NCI-H748 (cell line): Measurements from ENCODE around the gene LMX1B.

ENCODE experiments used
- DNase-seq: peaks from one replicate; lab custom pipeline; 2025; ENCODE audit not compliant: unreplicated experiment; lab: John Stamatoyannopoulos, UW

The LMX1B gene

DNA sequence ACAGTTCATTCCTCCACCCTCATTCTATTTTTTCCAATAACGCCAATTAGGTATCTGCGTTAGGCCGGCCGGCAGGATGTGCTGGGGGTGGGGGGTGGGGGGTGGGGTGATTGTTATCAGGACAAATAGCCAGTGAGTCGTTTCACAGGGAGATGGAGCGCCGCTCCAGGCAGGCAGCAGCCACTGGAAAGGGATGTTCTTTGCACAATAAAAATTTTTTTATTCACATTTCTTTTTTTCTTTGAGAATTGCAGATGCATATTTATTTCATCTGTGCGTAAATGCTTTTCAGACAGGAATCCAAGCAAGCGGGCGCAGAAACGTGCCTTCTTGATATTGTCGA, 4.1 kb downstream of the LMX1B start:
- no peak for DNase-seq

DNA sequence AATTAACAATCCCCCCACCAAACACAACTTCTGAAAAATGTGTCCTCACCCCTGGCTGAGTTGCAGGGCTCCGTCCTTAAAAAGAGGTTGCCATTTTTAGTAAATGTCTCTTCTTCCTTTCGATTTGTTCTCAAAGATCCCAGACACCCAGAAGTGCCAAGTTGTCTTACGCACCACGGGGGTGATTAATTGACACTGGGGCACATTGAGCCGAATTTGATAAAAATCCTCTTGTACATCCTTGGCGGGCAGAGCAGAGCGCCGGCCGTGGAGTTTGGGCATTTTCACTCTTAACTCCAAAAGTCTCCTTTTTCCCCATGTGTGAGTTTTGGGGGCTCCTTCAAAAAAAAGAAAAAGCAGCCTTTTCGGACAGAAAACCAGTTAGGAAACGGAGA, 4.5 kb downstream of the LMX1B start:
- DNase-seq = no peak

DNA sequence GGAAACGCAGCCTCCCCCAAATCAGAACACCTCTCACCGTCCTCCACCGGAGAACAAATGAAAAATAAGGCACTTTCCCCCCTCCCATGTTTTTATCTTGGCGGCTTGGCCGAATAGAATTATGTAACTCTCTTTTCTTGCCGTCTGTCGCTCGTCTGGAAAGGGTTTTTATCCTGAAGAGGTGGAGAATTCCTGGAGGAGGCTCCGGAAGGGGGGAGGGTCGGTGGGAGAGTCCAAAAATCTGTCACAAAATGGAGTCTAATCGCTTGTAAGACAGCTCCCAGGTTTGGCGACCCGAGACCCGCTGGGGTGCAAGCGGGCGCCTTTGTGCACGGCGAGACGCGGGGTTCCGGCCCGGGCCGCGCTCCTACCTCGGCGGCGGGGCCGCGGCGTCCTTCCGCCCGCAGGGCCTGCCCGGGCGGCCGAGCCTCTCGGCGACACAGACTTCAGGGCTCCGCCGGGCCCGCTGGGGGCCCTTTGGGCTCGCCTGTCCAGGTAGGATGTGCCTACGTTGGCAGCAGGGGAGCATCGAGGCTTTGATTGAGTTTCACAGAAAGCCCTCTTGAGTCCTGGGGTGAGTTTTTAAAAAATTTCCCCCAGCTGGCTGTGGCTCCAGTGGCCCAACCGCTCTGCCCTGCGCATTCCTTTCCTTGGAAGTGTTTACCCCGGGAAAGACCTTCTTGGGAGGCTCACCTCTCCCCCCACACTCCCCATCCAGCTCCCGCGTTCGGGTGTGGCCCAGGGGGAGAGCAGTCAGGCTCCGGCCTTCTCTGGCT, 5.0 kb downstream of the LMX1B start:
- DNase-seq = no peak

GRCh38 chr9:126619361-126620135, 5.8 kb downstream of the LMX1B start:
- DNase-seq = no peak

- no peak for DNase-seq
Measured at GRCh38 chr9:126620478-126620877, 6.8 kb downstream of the LMX1B start.

DNA sequence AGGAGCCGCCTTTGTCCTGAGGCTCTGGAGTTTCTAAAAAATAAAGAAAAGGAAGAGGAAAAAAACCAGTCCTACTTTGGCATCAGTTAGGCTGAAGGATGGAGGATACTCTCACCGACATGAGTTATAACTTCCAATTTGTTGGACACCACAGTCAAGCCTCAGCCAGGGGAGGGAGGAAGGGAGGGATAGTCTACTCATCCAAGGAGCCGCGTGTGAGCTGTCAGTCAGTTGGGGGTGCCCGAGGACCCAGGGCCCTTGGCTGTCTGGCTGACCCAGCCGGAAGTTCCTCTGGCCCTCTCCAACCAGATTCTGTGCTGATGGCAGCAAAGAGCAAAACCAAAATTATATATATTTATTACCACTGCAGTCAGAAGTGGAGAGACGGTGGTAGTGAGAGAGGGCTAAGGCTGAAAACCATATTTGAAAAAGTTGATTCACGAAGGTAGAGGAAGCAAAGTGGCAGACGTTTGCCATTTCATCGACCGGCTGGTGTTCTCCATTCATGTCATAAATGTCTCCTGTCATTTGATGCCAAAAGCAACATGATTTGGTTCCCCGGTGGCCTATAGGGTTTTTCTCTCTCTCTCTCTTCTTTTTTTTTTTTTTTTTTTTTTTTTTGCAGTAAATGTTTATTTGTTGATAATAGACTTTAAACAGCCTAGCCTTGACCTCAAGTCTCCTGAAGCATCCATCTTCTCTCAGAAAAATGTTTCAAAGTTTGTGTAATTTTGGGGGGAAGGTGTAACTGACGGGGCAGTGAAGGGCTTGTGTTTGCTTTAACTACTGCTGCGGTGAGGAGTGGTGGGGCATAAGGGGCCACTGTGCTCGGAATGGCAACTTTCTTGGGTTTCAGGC, 7.6 kb downstream of the LMX1B start:
- DNase-seq = no peak

DNA sequence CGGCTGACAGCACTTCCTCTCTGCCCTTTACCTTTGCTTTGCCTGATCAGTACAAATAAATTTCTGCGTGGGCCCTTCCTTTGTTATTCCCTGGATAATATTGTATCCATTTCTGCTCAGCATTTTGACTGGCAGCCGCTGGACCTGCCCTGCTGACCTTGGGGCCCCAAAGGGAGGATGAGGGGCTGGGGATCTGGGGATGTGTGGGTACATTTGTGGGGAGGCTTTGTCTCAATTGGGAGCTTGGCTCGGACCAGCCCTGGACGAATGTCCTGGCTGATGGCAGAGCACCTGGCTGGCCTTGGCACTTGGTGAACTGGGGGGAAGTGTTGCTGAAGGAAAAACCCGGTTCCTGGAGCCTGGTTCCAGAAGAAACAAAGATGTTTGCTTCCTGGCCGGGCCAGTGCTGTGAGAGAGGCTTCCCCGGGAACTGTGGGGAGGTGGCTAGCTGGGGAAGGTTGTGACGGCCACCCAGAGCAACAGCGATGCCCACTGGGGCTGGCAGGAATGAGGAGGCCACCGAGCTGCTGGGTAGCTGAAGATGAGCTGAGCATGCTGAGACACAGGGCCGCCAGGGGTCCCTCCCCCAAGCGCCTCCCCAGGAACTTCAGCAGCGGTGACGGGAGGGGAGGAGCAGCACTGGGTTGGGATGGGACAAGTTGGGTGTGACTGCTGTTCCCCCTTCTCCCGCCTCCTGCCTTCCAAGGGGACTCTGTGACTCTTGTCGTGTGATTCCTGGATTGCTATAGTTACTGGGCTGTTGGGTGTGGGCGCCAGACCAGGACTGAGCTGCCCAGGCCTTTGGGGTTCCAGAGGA, 8.4 kb downstream of the LMX1B start:
- DNase-seq = no peak

DNA sequence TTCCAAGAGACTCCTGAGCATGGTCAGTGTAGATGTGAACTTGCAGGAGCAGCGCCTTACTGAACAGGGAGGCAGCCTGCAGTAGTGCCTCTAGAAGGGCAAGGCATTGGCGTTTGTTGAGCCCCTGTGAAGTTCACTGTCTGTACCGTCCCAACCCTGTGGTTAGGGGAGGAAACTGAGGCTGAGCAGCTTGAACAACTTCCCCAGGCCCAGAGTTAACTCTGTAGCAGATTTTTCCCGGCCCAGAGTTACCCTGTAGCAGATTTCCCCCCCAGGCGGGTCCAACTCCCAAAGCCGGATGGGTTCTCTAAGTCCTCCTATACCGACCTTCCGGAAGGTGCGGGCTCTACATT, 9.6 kb downstream of the LMX1B start:
- DNase-seq = no peak

DNA sequence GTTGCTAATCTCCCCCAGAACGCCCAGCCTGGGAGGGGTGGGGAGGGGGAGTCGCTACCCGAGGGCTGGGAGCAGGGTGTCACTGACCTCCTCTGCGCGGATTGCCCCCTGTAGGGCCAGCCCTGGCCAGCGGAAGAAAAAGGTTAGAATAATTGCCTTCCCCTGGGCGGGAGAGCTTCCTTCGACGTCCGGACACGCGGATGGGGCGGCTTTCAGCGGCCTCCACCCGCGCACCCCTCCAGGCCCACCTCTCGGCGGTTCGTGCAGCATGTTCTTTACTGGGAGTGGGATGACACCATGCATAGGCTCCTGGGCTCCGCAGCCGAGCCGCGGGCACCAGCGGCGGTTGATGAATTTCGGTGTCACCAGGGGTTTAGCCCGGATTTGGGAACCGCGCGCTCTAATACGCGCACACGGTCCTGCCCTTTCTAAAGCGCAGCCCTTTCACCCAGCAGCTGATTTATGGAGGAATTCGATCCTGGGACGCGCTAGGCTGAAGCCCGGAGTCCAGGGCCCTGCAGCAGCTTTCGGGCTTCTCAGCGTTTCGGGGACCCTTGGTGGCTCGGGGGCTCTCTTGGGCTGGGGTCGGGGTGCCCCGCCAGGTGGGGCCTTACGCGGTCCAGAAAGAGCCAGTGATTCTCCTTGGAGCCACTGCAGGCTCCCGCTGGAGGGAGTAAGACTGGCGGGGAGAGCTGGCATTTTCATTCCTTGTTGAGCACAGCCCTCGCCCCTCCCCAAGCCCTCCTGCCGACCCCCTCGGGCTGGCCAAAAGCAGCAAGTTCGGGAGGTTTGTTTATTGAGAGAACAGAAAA, 10.1 kb downstream of the LMX1B start:
- no peak for DNase-seq

- no peak for DNase-seq
Measured at GRCh38 chr9:126624479-126624826, 10.7 kb downstream of the LMX1B start.

- DNase-seq = no peak
Measured at GRCh38 chr9:126624912-126625311, 11.2 kb downstream of the LMX1B start.

- DNase-seq = peak; percentile 64
Measured at GRCh38 chr9:126625329-126626126, 11.8 kb downstream of the LMX1B start.

- peak; percentile 49 for DNase-seq
Measured at GRCh38 chr9:126626127-126626925, 12.6 kb downstream of the LMX1B start.

DNA sequence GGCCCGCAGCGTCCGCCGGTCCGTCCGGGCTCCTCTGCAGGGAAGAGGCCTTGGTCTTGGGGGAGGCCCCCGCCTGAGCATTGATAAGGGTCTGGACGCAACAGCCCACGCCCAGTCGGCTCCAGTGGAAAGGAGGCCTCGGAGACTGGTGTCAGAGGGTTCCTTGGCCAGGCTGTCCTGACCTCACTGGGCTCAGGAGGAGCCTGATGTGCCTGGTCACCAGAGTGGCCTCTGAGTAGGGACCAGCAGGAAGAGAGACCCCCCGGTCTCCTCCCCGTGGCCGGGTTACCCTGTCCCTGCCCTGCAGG, 13.2 kb downstream of the LMX1B start:
- no peak for DNase-seq

GRCh38 chr9:126628146-126628545, 14.4 kb downstream of the LMX1B start:
- no peak for DNase-seq

- no peak for DNase-seq
Measured at GRCh38 chr9:126628969-126629674, 15.4 kb downstream of the LMX1B start.

DNA sequence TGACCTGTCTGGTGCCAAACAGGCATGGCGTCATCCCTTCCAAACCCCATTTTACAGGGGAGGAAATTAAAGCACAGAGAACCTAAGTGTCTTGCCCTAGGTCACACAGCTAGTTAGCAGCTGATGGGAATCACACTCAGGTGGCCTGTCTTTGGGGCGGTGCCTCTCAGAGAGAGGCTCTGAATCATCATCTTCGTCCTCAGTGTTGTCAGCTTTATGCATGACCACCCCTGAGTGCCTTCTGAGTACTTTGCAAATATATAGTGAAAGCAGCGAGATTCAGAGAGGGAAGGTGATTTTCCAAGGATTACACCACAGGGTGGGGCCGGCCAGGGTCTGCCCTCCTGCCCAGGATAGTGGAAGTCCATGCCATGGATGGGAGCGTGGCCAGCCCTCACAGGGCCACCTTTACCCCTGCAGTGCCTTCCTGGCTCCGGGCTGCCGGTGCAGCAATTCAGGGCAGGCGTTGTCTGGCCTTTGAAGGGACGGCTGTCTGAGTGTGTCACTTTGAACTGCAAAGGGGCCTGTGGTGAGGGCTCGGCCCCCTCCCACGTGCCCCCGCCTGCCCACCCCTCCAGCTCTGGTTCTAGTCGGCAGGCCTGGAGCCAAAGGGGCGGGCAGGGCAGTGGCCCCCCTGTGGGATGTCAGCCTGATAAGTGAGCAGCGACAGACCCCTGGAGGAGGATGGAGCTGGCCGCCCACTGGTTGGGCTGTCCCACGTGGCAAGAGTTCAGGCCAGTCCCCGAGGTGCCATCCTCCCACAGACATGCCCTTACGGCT, 16.9 kb downstream of the LMX1B start:
- DNase-seq = no peak
